SK-MEL-5 (cell line): ENCODE data around the gene SALL2. TPM values are rescaled to one million over a fixed set of nuclear protein-coding genes. Genes with fewer than 3 reads are reported as not detected.
A peak's percentile ranks its signal among the peaks of the same experiment; 100 is the strongest.

ENCODE experiments used
- DNase-seq: peaks from one replicate; pipeline ENCODE4 v3.0.0-alpha.2; 2016; ENCODE audit warnings: low read depth, low spot score
- in situ Hi-C: cut with HindIII; loops from 2 replicates; pipeline ENCODE4 v1.10.0; 2016; ENCODE audit warnings: low sequenced_read_pairs, high pct_unique_total_duplicates, low pct_unique_long_range_greater_than_20kb
- total RNA-seq: library from RNA; depleted of rRNA; stranded (reverse); fragments of >200 nt; shearing (Covaris generic); gene quantifications from 2 replicates; pipeline ENCODE4 v1.2.3, GENCODE V29; 2014

Gene SALL2
- total RNA-seq, 1 experiment from 2014 or later: 0.85 TPM

GRCh38 chr14:21533294-21533693 is 7.1 kb upstream of the SALL2 start:
- in situ Hi-C loops: no loop called here
- DNase-seq: no peak

- in situ Hi-C loops: no loop called here
- no peak for DNase-seq
Observed at GRCh38 chr14:21529515-21529914, 3.4 kb upstream of the SALL2 start.

DNA sequence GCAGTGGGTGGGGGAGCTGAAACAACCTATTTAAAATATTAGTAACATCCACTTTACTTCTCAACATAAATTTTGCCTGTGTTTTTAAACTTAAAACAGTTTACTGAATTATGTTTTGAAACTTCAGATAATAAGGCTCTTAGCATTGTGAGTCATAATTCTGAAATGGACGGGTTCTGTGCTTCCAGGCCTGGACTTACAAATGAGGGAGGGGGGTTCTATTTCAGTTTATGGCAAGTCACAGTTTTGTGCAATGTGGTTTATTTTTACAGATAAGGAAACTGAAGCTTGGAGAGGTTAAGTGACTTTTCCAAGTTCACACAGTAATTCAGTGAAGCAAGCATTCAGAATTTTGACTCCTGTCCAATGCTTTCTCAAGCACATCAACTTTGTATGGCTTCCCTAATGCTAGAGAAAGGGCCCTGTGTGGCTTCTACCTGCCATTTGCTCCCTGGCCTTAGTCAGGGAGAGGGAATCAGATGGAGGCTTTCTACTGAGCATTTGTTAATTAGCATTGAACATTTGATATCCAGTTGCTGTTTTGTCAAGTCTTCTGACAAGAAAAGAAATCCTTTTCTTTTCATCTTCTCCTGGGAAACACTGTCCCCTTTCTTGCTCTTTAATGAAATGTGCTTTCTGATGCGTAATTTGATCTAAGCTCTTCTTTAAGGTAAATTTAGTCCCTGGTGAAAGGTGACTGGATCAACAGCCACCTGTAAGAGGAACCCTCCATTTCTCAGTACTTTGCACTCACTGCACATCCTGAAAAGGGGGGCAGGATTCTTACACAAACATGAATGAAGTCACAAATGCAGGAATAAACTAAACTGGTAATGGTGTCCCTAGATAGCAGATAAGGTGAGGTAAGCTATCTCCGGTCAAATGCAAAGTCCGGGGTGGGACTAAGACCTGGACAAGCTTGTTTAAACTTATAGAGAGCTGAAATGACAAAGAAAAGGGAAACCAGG is 2.5 kb upstream of the SALL2 start:
- no peak for DNase-seq
- in situ Hi-C loops: no loop called here

DNA sequence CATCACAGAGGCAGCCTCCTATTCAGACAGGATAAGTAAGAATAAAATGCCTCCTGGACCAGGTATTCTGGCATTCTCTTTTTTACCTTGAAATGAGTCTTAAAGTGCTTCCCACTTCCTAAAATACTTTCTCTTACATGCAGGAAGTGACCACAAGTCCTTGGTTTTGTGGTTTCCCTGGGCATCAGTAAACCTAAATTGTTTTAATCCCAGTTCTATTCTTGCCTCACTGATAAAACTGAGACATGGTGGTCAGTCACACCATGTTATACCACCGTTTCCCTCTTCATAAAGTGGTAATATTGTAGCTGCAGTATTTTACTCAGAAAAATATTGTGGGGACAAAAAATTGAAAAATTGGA is 1.2 kb upstream of the SALL2 start:
- in situ Hi-C loops: no loop called here
- no peak for DNase-seq

DNA sequence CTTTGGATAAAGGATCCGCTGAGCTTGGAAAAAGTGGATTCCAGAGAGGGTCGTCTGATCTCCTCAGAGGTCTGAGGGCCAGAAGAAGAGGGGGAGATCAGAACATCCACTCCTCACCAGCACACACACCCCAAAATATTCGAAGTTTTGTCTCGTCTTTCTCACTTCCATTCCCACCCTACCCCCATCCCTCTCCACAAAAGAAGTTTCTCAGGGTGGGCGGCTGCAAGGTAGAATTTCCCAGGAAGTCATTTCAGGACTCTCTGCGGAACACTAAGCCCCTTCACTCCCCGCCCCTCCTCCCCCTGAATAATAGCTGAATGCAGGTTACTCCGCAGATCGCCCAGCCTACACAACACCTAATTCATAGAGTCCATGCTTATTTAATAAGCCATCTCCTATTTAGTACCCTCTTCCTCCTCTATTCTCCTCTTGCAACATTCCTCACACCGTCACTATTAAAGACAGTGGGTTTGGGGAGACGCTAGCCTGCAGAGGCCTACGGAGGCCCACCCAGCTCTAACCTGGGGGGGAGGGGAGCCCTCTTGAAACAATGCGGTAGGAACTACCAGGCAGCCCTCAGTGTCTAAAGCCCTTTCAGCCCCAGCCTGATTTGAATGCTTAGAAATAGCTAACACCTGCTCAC is 649 bp upstream of the SALL2 start:
- in situ Hi-C loops: no loop called here

DNA sequence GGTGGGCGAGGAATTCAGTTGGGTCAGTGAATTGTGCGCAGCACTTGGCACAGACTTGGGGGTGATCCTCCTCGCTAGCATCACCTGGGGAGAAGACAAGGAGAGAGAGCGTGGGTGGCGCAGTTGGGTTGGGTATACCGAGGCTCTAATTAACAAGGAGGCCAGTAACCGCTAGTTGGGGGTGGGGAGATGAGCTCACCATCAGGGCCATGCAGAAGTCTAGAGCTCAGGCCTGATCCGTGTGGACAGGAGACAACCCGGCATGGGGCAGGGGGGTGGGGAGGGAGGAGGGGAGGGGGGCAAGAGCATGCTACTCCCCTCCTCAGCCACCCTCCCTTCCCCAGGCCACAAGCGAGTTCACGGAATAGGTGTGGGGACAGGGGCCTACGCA is 580 bp downstream of the SALL2 start:
- in situ Hi-C loops: no loop called here
- DNase-seq: no peak

More for the DNA sequence above, 649 bp upstream of the SALL2 start:
- no peak for DNase-seq

GRCh38 chr14:21524575-21525490 is 1.3 kb downstream of the SALL2 start:
- no peak for DNase-seq
- in situ Hi-C loops: no loop called here

- DNase-seq: no peak
Observed at GRCh38 chr14:21523203-21523602, 2.9 kb downstream of the SALL2 start.

GRCh38 chr14:21521501-21521900 is 4.6 kb downstream of the SALL2 start:
- in situ Hi-C loops: no loop called here
- no peak for DNase-seq

More at GRCh38 chr14:21523203-21523602, 2.9 kb downstream of the SALL2 start:
- in situ Hi-C loops: no loop called here

- DNase-seq: no peak
- in situ Hi-C loops: no loop called here
Observed at GRCh38 chr14:21520767-21521166, 5.4 kb downstream of the SALL2 start.

DNA sequence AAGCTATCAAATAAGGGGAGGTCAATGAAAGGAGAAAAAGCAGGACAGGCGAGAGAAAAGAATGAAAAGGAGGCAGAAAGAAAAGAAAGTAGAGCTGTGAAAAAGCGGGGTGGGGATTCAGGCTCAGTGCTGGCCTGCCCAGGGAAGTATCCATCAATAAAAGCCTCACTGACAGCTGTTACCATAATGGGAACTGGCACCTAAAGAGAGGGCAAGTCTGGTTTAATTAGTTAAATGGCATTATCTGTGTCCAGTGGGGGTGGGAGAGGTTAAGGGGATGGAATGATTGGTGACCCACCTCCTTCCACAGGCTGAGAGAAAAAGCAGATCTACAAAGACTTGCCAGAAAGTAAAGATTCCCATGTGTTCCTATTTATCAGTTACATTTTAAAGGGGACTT is 7.4 kb downstream of the SALL2 start:
- DNase-seq: no peak
- in situ Hi-C loops: no loop called here

GRCh38 chr14:21514341-21514740 is 11.8 kb downstream of the SALL2 start:
- in situ Hi-C loops: no loop called here
- no peak for DNase-seq

GRCh38 chr14:21510735-21511657 is 15.2 kb downstream of the SALL2 start, which contains the start of gene METTL3:
TSS of gene METTL3 (minus strand) at chr14:21511340. CDS start at chr14:21511223, 117 bp downstream.
- in situ Hi-C loops: no loop called here
- DNase-seq: peak; percentile 99

DNA sequence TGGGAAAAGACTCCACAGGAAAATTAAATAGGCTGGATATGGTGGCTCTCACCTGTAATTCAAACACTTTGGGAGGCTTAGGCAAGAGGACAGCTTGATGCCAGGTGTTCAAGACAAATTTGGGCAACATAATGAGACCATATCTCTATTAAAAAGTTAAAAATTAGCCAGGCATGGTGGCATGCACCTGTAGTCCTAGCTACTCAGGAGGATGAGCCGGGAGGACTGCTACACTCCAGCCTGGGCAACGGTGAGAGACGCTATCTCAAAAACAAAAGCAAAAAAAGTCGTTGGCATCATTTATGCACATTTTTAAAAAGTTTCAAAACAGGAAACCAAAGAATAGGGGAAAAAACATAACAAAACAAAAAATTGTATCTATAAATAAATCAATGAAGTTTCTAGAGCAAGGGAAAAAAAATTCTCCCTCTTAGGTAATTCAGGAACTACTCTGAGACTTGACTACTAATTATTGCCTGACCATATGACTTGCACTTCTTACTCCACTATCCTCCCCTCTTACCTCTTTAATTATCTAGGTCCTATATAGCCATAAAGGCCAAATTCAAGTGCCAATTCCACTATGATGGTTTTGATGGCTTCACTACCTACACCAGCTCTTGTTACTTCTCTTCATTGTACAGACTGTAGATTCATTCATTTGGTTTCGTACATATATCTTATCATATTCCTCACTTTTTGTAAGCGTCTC is 16.6 kb downstream of the SALL2 start:
- in situ Hi-C loops: no loop called here
- no peak for DNase-seq

- in situ Hi-C loops: no loop called here
- DNase-seq: no peak
Observed at GRCh38 chr14:21506557-21506956, 19.6 kb downstream of the SALL2 start.

GRCh38 chr14:21505012-21505553 is 21.1 kb downstream of the SALL2 start:
- in situ Hi-C loops: no loop called here
- DNase-seq: no peak
